ENCODE results near the gene TRRAP.

DNA sequence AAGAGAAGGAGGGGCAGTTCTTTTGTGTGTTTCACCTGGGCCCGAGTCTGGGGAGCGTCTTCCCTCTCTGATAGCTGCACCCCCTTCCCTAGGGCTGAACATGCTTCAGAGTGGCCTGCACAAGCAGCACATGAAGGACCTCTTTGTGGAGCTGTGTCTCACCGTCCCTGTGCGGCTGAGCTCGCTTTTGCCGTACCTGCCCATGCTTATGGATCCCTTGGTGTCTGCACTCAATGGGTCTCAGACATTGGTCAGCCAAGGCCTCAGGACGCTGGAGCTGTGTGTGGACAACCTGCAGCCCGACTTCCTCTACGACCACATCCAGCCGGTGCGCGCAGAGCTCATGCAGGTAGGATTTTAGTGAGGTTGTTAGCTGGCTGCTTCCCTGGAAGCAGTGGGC is 39.0 kb downstream of the TRRAP start:
- no peak for TF ChIP-seq POLR2A (IDR thresholded peaks at IDR 0.05)
- TF ChIP-seq, protein P1, sequence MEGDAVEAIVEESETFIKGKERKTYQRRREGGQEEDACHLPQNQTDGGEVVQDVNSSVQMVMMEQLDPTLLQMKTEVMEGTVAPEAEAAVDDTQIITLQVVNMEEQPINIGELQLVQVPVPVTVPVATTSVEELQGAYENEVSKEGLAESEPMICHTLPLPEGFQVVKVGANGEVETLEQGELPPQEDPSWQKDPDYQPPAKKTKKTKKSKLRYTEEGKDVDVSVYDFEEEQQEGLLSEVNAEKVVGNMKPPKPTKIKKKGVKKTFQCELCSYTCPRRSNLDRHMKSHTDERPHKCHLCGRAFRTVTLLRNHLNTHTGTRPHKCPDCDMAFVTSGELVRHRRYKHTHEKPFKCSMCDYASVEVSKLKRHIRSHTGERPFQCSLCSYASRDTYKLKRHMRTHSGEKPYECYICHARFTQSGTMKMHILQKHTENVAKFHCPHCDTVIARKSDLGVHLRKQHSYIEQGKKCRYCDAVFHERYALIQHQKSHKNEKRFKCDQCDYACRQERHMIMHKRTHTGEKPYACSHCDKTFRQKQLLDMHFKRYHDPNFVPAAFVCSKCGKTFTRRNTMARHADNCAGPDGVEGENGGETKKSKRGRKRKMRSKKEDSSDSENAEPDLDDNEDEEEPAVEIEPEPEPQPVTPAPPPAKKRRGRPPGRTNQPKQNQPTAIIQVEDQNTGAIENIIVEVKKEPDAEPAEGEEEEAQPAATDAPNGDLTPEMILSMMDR (IDR thresholded peaks at IDR 0.05) = no peak

Data from body of pancreas (tissue), 4 donors.